GM19099 (cell line): Measurements from ENCODE around the gene RYR1.

Experiments
- POLR2A ChIP-seq: IDR thresholded peaks from 3 replicates; pipeline ENCODE4 v1.6.1; 2011; ENCODE audit warnings: low read depth; ENCODE audit not compliant: insufficient read length; ENCODE audit errors: extremely low read depth

The RYR1 gene

DNA sequence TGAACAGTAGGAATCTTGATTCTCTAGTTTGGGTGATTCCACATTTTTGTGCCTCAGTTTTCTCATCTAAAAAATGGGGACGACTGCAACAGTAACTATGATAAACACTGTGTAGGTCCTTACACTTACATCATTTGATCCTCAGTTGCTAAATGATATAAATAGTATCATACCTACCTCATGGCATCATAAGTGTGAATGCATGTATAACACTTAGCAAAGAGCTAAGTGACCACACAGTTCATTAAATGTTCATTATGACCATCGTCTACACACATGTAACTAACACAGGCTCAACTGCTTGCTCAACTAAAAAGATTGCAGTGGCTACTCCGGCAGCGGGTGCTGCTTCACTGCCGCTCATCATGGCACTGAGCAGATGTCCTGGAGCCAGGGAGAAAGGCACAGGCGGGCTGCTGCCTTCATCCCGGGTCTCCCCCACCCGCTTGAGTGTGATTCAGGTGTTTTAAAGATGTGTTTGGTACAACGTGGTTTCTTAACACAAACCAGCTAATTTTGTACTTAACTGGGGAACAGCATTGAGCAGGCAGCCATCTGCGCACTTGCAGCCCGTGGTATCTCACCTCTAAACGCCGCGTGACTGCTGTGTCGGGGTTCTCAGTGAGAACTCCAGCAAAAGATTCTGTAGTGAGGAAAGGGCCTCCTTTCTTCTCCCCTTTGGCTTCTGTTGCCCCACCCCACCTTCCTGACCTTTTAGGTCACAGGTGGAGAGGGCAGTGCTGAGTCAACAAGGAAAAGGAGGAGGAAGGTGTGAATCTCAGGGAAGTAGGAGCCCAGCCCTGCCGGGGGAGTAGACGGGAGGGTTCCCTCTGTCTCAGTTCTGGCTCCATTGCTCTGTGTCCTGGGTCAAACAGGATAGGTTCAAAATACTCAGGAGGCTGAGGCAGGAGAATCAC lies 202.2 kb downstream of the RYR1 start:
- no peak for TF ChIP-seq POLR2A
